Activated CD4-positive, alpha-beta T cell treated with anti-CD3 and anti-CD28 coated beads for 36 hours (primary cell): Measurements from ENCODE around the gene TTC7B. TPM values are rescaled to one million over a fixed set of nuclear protein-coding genes. Genes with fewer than 3 reads are reported as not detected.

Experiments used
- ATAC-seq: fragments of 200-7000 bp; cut with Tn5 transposase; one replicate; pipeline ENCODE4 v1.10.0; 2021; ENCODE audit warnings: mild to moderate bottlenecking, moderate library complexity
- CTCF ChIA-PET: fragments of 350-600 bp; sonication (Branson Sonifier 250); formaldehyde crosslinking; loops from one replicate; lab custom pipeline; 2021; ENCODE audit warnings: antibody characterized with exemption; lab: Charles Lee
- POLR2A ChIA-PET: fragments of 350-600 bp; sonication (Branson Sonifier 250); formaldehyde crosslinking; loops from one replicate; lab custom pipeline; 2021; ENCODE audit warnings: antibody characterized with exemption, inconsistent platforms; lab: Charles Lee
- DNase-seq: peaks from one replicate; pipeline ENCODE4 v3.0.0-alpha.2; 2020
- H3K27ac Mint-ChIP-seq: one replicate; pipeline ENCODE4 v1.8.0; 2021; ENCODE audit warnings: mixed read lengths
- H3K27me3 Mint-ChIP-seq: one replicate; pipeline ENCODE4 v1.8.0; 2021; ENCODE audit warnings: mixed read lengths
- H3K36me3 Mint-ChIP-seq: one replicate; pipeline ENCODE4 v1.8.0; 2021; ENCODE audit warnings: low read depth, mixed read lengths
- H3K4me1 Mint-ChIP-seq: one replicate; pipeline ENCODE4 v1.8.0; 2021; ENCODE audit warnings: mixed read lengths
- H3K4me3 Mint-ChIP-seq: one replicate; pipeline ENCODE4 v1.8.0; 2021; ENCODE audit warnings: mild to moderate bottlenecking, moderate library complexity, mixed read lengths
- H3K9me3 Mint-ChIP-seq: one replicate; pipeline ENCODE4 v1.8.0; 2021; ENCODE audit warnings: low read depth, mixed read lengths
- intact Hi-C, 2 experiments: fragments of 100-400 bp; cut with DNase I in 1 of 2; cut with micrococcal nuclease in 1 of 2; formaldehyde crosslinking; loops; one replicate each; pipeline versions ENCODE4 v1.14.2 to v1.15.1; 2022 to 2024; cut with DNase I, micrococcal nuclease
- total RNA-seq, 2 experiments: library from RNA; stranded (reverse); gene quantifications; one replicate each; pipeline ENCODE4 v1.2.3, GENCODE V29; 2021

Gene TTC7B
- total RNA-seq, 2 experiments from 2014 or later, result 5.8 to 8.2 TPM

DNA sequence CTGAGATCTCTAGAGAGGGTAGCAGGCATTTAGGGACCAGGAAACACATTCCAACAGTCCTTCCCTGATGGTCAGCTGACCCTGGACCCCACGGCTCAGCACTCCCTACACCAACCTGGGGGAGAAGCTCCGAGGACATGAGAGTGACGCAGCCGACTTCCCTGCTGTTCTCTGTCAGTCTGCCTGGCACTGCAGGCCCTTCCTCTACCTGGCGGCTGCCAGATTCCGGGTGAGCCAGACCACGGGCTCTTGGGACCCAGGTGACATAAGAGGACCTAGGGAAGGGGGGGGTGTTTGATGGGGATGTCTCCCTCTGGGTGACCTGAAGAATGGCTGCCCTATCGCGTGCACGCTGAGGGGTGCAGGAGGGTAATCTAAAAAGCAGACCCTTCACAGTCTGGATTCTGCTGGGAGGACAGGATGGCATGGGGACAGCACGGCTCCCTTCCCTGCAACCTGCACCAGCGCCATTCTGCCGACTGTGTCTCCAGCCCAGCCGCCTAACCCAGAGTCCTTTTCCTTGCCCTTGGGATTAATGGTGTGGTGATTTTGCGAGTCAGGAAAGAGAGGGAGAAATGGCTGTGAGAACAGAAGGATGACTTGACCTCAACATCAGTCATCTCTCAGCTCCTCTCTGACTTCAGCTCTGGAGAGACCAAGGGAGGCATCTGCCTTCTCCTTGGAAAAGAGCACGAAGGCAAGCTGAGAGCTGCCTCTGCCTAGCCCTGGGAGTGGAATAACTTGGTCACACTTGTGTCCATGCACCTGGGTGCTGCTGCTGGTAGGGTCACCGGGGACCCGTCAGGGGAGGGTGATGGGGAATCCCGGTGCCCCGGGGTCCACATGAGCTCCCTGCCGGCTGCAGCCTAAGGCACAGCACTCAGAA lies 260.9 kb downstream of the TTC7B start:
- no peaks in the 10 kb centered on the region for H3K4me1 Mint-ChIP-seq
- no peaks in the 10 kb centered on the region for H3K9me3 Mint-ChIP-seq

DNA sequence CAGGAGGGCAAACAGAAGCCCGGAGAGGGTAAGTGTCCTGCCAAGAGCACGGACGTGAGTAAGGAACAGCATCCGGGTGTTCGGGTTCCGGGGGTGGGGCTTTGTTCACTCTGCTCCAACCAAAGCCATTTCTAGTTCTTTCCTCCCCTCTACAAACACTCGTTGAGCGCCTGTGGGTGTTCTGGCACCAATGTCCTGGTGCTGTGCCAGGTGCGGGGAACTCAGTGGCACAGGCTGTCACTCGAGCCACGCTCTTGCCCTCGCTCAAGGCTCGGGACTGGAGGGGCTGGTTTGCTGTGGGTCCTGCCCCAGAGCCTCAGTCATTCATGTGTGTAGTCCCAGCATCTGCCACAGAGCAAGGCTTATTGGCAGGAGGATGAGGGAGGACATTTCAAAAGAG lies 261.9 kb downstream of the TTC7B start:
- intact Hi-C loops, result no loop called here
- Mint-ChIP-seq H3K4me3 (no peak overlapping the region), H3K27me3 (no peaks in the 10 kb centered on the region), H3K27ac (no peak overlapping the region), H3K36me3 (no peaks in the 10 kb centered on the region), H3K4me1 (no peaks in the 10 kb centered on the region), H3K9me3 (no peaks in the 10 kb centered on the region)
- no peak for DNase-seq
- ATAC-seq, result no peak
- POLR2A ChIA-PET, result no interaction called here
- CTCF ChIA-PET, result no interaction called here

More for the DNA sequence above, 260.9 kb downstream of the TTC7B start:
- ChIA-PET CTCF (no interaction called here), POLR2A (no interaction called here)
- Mint-ChIP-seq H3K27me3 (no peaks in the 10 kb centered on the region), H3K27ac (no peak overlapping the region), H3K4me3 (no peak overlapping the region), H3K36me3 (no peaks in the 10 kb centered on the region)
- intact Hi-C loops, result no loop called here
- DNase-seq (no peak), ATAC-seq (no peak)

DNA sequence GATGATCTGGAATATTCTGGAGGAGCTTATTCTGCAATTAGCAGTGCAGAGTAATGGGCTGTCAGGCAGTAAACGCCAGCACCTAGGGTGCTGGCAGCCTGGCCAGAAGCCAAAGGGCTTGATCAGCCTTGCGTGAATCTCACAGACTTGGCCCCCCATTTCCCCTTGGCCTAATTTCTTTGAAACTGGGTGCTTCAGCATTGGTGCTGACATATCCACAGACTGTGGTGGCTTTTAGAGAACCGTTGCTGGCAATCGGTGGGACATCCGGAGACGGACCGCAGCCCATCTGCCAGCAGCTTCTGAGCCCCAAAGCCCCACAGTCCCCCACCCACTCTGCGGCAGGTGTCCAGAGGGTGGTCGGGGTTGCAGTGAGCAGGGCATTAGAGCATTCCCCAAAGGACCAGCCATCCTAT lies 262.3 kb downstream of the TTC7B start:
- DNase-seq, result no peak
- Mint-ChIP-seq H3K9me3 (no peaks in the 10 kb centered on the region), H3K4me1 (no peaks in the 10 kb centered on the region), H3K27me3 (no peaks in the 10 kb centered on the region), H3K4me3 (no peak overlapping the region), H3K36me3 (no peaks in the 10 kb centered on the region), H3K27ac (no peak overlapping the region)
- intact Hi-C loops, result no loop called here
- CTCF ChIA-PET, result no interaction called here
- no peak for ATAC-seq
- POLR2A ChIA-PET, result no interaction called here

DNA sequence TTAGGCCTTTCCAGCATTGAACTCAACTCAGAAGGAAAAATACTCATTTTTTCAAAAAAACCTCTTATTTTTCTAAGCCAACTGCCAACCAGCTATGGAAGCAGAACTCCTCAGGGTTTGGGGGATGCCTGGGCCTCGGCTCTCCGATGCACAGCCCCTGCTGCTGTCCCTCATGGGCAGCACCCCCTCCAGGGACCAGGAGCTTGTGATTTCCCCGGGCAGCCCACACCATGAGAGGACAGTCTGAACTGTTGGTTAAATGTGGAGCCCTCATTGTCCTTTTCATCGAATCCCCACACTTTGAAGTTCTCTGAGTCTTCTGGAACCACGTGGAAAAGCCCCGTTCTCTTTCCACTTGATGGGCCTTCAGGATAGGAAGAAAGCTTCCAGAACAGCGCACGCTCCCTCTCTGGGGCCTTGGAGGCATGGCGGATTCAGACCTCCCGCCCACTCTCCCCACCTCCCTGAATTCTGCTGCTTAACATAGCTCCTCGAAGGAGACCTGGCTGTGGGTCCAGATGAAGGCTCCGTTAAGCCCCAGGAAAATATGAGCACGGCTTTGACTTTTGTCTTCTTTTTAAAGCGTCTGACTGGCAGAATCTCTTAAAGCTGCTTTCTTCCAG lies 262.8 kb downstream of the TTC7B start:
- H3K9me3 Mint-ChIP-seq, result no peaks in the 10 kb centered on the region
- H3K36me3 Mint-ChIP-seq, result no peaks in the 10 kb centered on the region
- ATAC-seq (no peak), DNase-seq (no peak)
- CTCF ChIA-PET, result no interaction called here
- POLR2A ChIA-PET, result interaction anchor here (0.5 kb wide), 1 partner anchor 106 kb away, joined by 3 read pairs; no protein-coding TSS in a partner anchor
- H3K27ac Mint-ChIP-seq, result no peak overlapping the region
- no peak overlapping the region for H3K4me3 Mint-ChIP-seq
- H3K4me1 Mint-ChIP-seq, result no peaks in the 10 kb centered on the region
- intact Hi-C loops, result no loop called here
- no peaks in the 10 kb centered on the region for H3K27me3 Mint-ChIP-seq

DNA sequence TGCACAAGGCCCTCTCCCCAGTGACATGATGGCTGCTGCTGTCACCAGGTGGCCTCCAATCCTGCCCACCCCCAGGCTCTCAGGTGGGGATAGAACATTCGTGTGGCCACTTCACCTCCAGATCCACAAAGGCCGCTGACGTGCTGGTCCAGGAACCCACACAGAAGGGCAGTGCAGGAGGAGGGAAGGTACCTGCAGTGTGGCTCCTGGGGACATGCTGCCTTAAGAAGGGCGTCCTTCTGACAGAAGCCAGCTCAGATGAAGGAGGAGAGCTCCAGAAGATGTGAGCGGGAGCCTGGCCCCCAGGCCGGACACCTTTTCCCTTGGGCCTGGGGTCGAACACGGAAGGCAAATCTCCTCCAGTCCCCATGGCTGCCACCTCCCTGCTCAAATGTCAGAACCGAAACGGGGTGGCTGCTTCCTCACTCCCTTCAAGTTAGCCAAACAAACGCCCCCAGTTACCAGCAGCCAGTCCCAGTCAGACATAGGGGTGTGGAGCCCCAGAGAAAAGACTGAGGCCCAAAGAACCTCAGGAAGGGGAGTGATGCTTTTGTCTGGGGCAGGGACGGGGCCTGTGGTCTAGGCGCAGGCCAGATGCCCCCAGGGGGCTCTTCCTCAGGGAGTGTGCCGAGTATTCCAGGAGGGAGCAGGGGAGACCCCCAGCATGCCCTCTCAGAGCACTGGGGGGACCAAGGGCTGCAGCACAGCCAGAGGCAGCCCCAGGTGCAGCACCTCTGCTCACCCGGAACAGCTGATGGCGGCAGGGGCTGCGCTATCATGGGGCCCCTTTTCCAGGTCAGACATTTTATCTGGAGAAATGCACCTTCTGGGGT lies 263.5 kb downstream of the TTC7B start:
- Mint-ChIP-seq H3K27me3 (no peaks in the 10 kb centered on the region), H3K4me3 (no peak overlapping the region), H3K27ac (no peak overlapping the region), H3K4me1 (no peaks in the 10 kb centered on the region), H3K9me3 (no peaks in the 10 kb centered on the region), H3K36me3 (no peaks in the 10 kb centered on the region)
- intact Hi-C loops, result no loop called here
- ChIA-PET CTCF (interaction anchor here (0.7 kb wide), 1 partner anchor 182 kb away, joined by 4 read pairs; no protein-coding TSS in a partner anchor), POLR2A (interaction anchor here (0.5 kb wide), 1 partner anchor 105 kb away, joined by 3 read pairs; no protein-coding TSS in a partner anchor)
- DNase-seq (no peak), ATAC-seq (no peak)

DNA sequence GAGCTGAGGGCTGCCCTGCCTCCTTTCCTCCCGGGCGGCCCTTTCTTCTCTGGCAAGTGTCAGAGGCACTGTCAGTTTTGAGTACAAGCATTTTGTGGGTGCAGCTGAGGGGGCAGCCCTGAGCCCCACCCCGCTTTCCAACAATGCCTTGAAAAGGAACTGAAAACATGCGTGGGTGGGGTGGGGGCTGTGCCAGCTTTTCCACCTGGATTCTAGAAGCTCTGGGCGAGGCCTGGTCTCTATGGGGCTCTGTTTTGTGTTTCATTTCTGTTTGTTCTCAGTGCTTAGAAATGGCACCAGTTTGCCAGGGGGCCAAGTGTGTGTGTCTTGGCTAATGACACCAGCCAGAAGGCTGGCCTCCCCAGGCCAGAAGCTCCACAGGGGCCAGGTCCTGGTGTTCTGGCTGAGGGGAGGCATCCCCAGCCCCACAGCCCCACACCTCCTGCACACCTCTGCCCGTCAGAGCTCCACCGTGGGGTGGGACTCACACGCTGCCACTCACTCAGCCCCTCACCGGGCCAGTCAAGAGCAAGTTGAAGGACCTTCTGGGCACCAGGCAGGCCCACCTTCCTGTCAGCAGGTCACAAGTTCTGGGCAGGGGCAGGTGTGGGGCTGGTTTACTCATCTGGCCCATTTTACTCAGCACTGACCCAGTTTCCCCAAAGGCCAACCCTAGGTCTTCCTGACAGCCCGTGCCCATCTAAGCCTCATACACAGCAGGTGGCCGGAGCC lies 264.3 kb downstream of the TTC7B start:
- CTCF ChIA-PET, result interaction anchor here (0.7 to 1.1 kb wide), 3 partner anchors 20 to 183 kb away, joined by 3 to 4 read pairs (median 3); no protein-coding TSS in a partner anchor
- Mint-ChIP-seq H3K4me1 (no peaks in the 10 kb centered on the region), H3K9me3 (no peaks in the 10 kb centered on the region), H3K27ac (no peak overlapping the region), H3K36me3 (no peaks in the 10 kb centered on the region), H3K4me3 (no peak overlapping the region), H3K27me3 (no peaks in the 10 kb centered on the region)
- ATAC-seq, result no peak
- POLR2A ChIA-PET, result no interaction called here
- intact Hi-C loops, result no loop called here
- no peak for DNase-seq

DNA sequence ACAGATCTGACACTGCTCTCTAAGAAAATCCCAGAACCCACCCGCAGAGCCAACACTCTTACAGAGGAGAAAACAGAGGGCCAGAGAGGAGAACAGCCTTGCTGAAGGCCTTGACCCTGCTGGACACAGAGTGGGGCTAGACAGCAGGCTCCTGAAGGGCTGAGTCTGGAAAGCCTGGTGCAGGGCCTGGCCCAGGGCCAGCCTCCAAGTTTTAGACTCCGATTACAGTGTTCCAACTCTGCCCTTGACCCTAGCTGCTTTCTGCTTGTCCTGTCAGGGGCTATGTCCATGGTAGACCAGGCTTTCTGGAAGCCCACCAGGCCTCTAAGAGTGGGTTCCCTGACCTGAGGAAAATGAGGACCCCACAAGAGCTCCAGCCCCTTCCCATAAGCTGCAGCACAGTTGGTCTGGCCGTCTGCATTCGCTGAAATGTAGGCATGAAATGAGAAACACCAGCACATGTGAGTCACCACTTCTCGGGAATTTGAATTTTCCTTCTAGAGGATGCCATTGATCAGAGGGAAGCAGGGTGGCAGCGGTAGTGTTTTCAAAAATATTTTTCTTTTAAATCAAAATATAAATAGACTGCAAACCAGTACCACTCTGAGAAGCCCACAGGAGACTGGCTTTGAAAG lies 265.0 kb downstream of the TTC7B start:
- intact Hi-C loops, result no loop called here
- no peak overlapping the region for H3K27ac Mint-ChIP-seq
- H3K4me1 Mint-ChIP-seq, result no peaks in the 10 kb centered on the region
- CTCF ChIA-PET, result interaction anchor here (0.8 to 1.1 kb wide), 2 partner anchors 21 to 36 kb away, joined by 3 read pairs; no protein-coding TSS in a partner anchor
- no peak overlapping the region for H3K4me3 Mint-ChIP-seq
- no peaks in the 10 kb centered on the region for H3K9me3 Mint-ChIP-seq
- no peaks in the 10 kb centered on the region for H3K36me3 Mint-ChIP-seq
- H3K27me3 Mint-ChIP-seq, result no peaks in the 10 kb centered on the region
- POLR2A ChIA-PET, result no interaction called here
- ATAC-seq (no peak), DNase-seq (no peak)

DNA sequence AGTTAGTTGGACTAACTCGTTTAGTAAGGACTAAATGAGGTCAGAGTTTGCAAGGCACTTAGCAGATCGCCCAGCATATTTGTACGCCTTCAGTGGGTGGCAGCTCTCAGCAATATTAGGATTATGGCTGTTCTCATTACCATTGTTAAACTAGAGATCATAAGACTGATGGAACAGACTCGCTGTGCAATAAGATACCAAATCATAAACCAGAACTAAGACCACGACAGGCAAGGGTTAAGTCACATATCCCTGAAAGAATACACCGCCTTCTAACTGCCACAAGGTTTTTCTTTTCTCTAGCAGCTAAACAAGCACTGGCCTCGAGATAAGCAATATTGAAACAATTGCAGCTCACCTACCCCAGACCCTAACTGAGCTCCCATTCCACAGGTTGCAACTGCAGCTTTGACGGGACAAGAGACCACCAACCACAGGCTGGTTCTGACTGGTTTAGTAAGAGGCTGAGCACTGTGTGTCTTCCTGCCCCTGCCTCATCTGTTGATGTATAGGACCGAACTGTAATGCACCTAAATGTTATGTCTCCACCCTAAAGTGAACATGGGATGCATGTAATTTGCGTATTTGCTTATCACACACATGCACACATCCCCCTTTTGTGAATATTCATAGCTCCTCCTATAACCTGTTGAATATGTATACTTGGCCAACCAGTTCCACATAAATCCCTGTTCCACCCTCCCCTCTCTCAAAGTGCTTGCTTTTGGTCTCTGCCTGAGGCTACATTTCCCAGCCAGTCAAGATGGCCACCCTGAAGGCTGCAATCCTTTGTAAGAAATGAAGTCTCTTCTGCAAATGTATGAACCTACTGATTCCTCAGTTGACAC lies 266.2 kb downstream of the TTC7B start:
- no peaks in the 10 kb centered on the region for H3K27me3 Mint-ChIP-seq
- H3K4me1 Mint-ChIP-seq, result no peaks in the 10 kb centered on the region
- DNase-seq, result no peak
- intact Hi-C loops, result no loop called here
- ChIA-PET CTCF (interaction anchor here (0.6 kb wide), 1 partner anchor 355 kb away, joined by 3 read pairs; no protein-coding TSS in a partner anchor), POLR2A (no interaction called here)
- peak overlapping the region; percentile 4 for H3K27ac Mint-ChIP-seq
- H3K36me3 Mint-ChIP-seq, result no peaks in the 10 kb centered on the region
- H3K9me3 Mint-ChIP-seq, result no peaks in the 10 kb centered on the region
- ATAC-seq, result no peak
- H3K4me3 Mint-ChIP-seq, result no peak overlapping the region

DNA sequence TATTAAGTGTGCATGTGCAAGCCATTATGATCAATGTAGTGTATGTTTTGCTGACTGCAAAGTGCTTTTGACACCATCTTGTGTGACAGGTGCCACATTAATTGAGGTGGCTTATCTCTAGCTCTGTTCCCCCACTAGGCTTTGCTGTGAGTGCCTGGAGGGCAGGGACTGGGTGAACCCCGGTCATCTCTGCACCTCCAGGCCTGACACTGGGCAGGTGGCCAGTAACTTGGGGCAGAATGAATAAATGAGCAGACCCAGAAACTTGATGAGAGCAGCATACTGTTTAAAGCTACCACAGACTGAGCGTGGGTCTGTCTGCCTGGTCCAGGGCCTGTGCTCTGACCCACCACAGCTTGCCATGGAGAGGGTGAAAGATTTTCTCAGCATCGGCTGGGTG lies 267.8 kb downstream of the TTC7B start:
- ChIA-PET CTCF (no interaction called here), POLR2A (interaction anchor here (0.5 kb wide), 1 partner anchor 146 kb away, joined by 4 read pairs; no protein-coding TSS in a partner anchor)
- no peaks in the 10 kb centered on the region for H3K36me3 Mint-ChIP-seq
- intact Hi-C loops, result no loop called here
- H3K9me3 Mint-ChIP-seq, result no peaks in the 10 kb centered on the region
- H3K27me3 Mint-ChIP-seq, result no peaks in the 10 kb centered on the region
- no peak overlapping the region for H3K27ac Mint-ChIP-seq
- H3K4me1 Mint-ChIP-seq, result no peaks in the 10 kb centered on the region
- DNase-seq (no peak), ATAC-seq (no peak)
- H3K4me3 Mint-ChIP-seq, result no peak overlapping the region

DNA sequence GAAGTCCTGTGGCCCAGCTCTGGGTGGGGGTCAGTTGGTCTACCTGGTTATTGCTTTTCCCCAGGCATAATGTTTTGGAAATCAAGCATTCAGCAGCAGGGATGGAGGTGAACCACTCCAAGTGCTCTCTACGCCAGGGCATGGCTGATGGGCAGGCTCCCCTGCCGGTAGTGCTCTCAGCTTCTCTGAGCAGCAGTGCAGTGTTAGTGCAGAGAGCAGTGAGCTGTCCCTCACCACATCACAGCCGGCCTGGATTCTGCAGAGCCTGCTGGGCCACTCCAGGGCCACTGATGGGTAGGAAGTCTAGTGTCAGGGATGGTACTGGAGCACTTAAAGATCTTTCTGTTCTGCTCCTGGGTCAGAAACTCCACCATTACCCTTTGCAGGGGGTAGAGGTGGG lies 268.3 kb downstream of the TTC7B start:
- H3K27me3 Mint-ChIP-seq, result no peaks in the 10 kb centered on the region
- ATAC-seq (no peak), DNase-seq (no peak)
- no peaks in the 10 kb centered on the region for H3K4me1 Mint-ChIP-seq
- POLR2A ChIA-PET, result interaction anchor here (0.5 kb wide), 1 partner anchor 146 kb away, joined by 4 read pairs; no protein-coding TSS in a partner anchor
- intact Hi-C loops, result no loop called here
- no peak overlapping the region for H3K27ac Mint-ChIP-seq
- no peak overlapping the region for H3K4me3 Mint-ChIP-seq
- CTCF ChIA-PET, result no interaction called here
- no peaks in the 10 kb centered on the region for H3K9me3 Mint-ChIP-seq
- no peaks in the 10 kb centered on the region for H3K36me3 Mint-ChIP-seq
